NCI-H187 treated with DMSO at 0.1 percent for 48 hours (cell line): ENCODE results near the gene CAMKMT.

Experiments
- DNase-seq: peaks from one replicate; lab custom pipeline; 2025; lab: John Stamatoyannopoulos, UW

CAMKMT gene

DNA sequence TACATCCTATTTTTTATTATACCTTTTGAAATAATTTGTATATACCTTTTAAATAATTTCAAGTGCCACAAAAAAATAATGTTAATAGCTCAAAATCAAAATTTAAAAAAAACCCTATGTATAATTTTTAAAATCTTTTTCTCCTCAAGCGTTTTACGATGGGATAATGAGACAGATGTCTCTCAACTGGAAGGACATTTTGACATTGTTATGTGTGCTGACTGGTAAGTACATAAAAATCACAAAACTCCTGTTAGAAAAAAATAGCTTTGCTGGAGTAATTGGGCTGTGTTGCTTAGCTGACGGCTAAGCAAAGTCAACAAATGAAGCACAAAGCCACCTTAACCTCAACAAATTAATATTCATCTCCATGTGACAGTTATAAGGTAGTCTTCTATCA, 381.7 kb downstream of the CAMKMT start:
- no peak for DNase-seq

DNA sequence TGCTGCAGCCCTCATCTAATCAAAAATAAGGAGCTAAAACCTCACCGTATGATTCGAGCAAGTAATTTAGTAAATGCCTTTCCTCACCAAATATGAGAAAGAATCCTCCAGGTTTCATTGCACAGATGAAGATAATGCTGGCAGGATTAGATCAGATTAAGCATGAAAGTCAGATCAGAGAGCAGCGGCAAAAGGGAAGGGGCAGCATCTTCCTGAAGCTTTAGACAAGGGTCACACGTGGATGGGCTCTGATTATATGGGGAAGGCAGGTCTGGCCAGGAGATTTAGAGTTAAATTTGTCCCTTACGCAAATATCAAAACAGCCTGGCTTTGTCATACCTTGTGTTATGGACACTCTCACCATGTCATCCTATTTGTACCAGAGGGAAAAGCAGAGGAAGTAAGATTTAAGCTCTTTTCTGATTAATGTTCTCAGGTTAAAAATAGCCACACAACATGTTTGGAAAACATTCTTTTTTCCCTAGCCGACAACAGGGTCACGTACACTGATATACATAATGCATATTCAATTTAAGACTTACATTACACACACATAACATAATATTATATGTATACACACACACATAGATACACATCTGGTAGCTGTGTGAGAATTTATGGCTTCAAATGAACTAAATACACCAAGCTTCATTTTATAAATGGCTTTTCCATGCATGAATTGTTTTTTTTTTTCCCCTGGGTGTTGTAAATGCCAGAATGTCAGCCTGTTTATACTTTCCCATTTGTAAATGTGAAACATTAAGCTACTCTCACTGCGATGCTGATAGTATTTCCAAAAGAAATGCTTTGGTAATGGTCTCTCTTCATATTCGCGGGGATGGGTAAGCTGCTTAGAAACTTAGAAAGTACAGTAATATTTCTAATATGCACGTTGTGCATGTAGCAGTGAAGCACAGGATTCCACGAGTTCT, 383.5 kb downstream of the CAMKMT start:
- no peak for DNase-seq

DNA sequence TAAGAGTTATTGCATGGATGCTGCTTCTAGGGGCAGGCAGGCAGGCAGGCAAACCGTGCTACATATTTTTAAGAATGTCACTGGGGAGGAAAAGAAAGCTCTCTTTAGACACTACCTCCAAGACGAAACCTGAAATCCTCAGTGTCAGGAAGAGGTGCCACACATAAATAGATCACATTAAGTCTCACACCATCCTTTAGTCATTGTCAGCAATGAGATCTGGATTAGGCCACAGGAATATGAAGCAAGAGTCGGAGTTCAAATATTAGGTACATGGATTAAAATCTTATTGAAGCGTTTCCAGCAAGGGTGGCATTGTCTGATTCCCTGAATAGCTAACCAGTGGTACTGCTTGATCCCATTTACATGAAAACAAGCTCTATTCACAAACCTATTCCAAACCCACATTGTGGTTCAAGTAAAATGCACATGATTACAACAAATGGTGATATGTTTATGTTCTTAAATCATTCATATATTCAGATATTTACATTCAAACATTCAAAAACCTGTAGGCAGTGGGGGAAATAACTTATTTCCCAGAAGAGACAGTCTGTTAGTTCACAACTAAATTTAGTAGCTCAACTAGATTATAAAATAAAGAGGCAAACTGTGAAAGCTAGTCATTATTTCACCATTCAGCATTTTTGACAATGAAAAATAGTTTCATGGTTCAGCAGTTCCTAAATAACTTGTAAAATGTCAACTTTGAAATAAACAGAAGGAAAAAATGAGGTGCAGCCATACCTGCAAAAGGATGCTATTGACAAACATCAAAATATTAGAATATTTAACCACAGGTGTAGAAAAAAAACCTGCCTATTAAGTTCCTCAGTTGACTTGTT, 384.4 kb downstream of the CAMKMT start:
- no peak for DNase-seq

DNA sequence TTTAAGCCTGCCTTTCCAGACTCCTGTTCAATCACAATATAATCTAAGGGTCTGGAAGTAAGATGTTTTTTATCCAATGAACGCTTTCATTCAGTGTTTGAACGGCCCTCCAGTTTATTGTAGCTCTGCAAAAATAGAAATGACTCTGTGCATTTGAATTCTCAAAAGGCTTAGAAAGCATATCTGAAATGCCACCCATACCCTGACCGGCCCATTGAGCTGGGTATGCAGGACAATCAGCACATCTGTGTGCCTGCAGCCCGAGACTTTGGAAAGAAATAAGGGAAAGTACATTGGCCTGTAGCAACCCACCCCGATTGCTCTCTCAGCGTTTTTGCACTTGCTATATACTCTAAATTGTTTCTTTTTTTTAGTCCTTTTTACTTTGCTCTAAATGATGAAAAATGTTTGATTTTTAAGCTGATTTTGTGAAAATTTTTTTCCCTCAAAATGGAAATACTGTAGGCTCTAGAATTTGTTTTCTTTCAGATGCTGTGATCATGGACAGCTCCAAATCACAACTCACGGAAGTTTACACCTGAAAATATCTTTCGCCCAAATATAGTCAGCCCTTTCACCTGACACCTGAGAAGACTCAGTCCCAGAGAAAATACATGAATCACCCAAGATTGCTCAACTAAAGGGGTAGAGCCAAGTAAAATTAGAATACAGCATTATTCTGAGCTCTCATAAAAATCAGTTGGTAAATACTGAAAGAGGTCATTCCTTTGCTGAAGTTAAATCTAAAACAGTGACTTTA, 385.3 kb downstream of the CAMKMT start:
- DNase-seq = no peak

DNA sequence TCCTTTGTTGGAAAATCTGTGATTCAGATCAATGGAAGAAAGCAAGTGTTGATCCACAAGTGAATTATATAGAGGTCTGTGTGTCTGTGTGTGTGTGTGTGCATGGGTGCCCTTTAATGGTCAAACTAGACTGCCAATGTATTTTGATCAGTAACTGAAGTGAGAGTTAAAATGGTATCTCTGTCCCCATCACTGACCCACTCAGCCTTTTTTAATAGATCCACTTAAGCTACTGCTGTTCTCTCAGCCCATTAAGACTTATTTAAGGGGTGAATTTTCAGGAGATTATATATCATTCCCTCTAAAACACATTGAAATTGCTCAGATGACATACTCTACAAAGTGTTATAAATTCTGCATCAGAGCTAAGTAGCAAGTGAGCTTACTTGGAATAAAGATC, 386.0 kb downstream of the CAMKMT start:
- DNase-seq = no peak

DNA sequence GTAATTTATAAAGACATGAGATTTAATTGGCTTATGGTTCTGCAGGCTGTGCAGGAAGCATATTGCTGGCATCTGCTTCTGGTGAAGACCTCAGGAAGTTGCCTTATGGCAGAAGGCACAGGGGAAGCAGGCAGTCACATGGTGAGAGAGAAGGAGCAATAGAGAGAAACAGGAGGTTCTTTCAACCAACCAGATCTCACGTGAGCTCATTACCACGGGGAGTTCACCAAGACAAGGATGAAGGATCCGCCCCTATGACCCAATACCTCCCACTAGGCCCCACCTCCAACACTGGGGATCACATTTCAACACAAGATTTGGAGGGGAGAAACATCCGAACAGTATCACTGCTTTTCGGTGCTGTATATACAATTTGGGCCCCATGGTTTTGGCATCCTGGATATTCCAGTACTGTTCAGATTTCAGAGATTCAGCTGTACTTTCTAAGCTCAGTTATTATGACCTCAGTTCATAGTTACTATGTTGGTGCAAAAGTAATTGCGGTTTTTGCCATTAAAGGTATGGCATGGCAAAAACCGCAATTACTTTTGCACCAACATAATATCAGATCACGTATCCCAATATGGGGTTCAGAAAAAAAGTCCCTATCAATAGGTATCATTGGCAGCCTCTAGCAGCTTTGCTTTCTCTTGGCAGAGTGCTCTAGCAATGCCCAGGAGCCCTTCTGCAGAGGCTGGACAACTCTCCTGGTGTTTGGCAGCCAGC, 390.2 kb downstream of the CAMKMT start:
- no peak for DNase-seq

DNA sequence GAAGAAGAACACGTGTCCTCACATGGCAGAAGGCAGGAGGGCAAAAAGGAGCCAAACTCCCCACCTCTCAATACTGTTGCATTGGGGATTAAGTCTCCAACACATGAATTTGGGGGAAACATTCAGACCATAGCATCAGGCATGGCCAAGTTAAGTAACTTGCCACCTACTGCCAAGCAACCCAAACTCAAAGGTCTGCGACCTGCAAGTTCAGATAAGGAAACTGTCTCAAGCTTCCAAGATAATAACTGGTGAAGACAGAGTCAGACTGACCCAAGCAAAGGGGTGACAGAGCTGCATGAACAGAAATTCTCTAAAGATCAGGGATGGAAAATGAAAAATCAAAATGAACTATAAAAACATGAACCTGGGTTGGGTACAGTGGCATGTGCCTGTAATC, 391.0 kb downstream of the CAMKMT start:
- no peak for DNase-seq

DNA sequence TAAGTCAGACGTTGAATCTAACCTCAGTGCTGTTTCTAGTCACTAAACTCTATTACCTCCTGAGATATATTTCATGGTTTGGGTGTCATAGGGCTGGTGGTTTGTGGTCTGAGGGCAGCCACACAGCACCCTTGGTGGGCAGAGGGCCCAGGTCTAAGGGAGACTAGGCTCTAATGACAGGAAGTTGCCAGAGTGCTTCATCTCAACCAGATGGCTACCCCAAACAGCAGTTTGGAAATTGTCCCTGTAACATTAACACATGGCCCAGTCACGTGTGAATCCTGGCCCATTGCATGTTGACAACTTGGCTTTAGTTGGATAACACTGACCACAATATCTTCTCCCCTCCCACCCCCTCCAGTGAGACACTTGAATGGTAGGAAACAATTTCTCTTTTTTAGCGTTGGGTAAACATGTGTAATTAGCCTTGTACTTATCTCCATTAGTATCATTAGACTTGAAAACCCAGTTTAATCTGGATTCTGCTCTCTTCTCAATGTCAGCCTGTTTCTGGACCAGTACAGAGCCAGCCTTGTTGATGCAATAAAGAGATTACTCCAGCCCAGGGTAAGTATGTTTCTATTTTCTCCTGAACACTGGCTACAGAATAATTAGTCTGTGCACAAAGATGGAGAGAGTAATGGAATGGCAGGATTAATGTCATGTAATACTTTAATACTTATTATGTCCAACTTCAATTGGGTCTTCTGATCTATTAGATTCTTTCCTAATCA, 392.0 kb downstream of the CAMKMT start:
- no peak for DNase-seq

DNA sequence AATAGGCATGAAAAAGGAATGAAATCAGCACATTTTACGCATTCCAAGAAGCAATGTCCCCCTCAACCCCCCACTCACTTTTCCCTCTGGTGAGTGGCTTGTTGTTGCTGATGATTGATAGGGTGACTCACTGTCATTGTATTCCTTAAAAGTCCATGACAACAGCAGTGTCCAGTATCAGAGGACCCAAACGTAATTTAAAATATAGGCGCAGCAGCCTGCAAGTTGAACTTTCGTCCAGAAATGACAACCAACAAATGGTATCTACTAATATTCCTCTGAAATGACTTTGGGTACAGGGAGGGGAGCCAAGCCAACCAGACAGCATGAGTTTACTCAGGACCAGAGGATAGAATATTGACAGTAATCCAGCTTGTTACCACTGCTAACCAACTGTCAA, 396.8 kb downstream of the CAMKMT start:
- no peak for DNase-seq

DNA sequence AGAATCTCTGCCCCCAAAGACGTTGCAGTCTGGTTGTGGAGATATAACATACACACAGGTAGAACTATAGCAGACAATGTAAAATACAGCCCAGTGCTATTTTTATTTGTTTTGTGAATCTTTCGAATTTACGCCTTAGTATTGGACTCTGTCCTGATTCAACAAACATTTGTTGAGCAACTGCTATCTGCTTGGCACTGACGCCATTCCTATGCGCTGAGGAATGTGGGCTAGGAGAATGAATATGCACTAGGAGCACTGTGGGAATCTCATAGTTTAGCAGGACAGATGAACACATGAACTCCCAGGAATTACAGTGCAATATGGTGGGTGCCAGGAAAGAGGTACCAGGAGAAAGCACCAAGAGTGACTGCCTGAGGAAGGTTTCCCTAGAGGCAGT, 398.1 kb downstream of the CAMKMT start:
- no peak for DNase-seq

DNA sequence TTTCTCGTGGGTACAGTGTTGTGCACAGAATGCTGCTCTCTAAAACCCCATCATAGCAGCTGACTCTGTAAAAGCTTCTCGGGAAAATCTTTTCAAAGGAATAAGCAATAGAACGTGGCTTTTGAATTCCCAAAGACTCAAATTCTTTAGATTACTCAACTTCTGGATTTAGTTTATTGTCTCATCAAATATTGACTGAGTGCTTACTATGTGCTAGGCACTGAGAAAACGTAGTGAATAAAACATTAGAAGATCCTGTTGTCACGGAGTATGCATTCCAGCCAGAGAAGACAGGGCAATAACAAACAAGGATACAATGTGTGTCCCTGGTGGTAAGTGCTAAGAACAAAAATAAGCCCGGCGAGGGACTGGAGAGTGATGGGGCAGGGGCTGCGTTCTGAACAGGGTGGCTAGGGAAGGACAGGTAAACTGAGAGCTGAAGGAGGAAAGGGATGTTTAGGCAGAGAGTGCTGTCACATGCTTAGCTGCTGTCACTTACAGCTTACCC, 401.6 kb downstream of the CAMKMT start:
- no peak for DNase-seq

DNA sequence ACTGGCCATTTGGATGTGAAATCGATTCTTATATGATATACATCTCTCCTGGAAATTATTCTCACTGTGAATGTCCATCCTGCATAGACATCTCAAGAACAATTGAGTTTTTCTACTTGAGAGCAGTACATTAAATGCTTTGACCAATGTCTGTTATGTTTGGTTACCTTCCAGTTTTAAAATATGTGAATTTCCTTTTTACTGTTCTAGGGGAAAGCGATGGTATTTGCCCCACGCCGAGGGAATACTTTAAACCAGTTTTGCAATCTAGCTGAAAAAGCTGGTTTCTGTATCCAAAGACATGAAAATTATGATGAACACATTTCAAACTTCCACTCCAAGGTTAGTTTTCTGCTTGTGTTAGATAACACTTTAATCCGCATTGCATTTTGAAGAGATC, 404.5 kb downstream of the CAMKMT start:
- DNase-seq = no peak

DNA sequence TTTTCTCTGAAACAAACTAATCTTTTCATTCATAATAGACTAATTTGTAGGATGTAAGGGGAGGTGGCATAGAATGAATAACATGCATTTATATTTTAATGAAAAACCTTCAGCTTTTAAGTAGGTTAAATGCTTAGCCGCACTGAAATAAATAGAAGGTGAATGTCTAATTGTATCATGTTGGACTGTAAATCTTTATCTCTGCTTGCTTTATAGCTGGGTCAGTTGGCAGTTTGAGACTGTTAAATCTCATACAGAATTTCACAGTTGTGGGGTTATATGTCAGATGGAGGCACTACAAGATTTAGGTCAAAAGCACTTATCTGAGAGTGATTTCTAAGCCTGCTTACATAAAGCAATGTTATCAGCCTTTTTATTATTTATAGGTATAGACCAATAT, 405.0 kb downstream of the CAMKMT start:
- no peak for DNase-seq

DNA sequence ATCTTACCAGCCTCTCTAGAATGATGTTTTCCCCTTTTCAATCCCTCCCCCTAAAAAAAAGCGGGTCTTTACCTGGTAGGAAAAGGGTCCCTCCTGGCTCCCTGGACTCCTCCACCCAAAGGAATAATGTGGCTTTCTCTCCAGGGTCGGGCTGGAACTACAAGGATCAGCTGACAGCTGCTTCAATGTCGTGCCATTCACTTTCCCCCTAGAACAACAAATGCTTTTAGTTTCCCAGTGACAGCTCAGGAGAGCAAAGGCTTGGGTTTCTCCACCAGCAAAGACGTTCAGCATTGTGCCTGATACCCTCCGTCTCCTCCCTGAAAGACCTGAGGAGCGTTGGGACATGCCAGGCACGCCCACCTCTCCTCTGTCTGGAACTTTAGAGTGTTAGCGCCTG, 405.9 kb downstream of the CAMKMT start:
- DNase-seq = no peak

DNA sequence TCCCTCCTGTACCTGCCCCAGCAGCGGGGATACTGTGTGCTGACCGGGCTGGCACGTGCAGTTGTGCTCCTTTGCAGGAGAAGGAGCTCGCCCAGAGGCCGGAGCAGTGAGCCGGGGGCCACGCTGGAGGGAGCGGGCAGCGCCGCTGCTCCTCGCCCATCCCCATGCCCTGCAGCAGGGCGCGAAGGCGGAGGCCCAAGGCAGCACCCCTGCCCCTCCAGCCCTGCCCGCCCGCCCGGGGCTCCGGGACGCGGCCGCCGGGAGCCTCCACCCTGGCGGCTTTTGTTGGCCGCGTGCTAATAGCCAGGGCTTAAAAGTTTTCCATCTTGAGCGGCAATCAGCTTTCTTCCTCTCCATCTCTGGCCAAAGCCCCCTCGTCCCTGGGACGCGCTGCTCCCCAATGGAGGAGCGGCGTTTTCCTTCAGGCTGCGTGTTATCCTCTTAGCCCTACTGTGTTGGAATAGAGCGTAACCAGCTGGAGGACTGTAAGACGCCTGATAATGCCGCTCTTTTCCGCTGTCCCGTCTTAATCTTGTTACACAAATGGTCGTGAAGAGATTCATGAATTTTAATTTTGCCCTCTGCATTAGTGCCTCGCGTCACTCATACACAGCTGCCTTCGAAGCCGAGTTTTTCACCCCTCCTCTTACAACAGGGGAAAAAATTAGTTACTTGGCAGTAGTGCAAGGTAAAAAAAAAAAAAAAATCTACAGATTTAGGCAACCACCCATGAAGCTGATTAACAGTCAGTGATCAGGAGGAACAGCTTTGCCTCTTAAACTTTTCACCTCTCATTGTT, 406.9 kb downstream of the CAMKMT start:
- DNase-seq = no peak

DNA sequence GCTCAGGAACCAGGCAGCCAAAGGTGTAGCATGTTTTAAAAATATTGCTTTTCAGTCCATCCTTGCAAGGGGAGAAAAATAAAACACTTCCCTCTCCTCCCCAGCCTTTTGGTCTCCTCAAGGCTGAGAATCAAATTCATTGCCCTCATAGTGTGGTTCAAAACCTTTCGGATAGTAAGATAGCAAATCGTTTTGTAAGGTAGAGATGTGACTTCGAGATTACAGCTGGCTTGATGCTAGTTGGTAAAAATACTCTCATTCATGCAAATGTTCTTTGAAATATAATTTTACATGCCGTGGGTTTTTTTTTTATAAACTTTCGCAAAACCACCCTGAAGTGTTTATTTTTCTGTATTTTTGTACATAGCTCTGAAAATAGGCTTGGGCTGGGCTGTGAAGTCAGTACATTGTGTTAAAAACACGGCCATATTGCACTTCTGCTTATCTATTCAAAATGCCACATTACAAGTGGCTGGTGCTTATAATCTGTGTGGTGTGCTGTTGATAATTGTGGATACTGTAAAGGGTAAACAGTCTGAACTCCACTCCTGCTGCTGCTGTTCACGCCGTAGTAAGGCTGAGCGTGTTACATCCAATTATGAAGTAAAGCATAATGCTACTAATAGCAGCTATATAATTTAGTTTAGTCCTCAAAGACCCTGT, 407.7 kb downstream of the CAMKMT start:
- DNase-seq = no peak

DNA sequence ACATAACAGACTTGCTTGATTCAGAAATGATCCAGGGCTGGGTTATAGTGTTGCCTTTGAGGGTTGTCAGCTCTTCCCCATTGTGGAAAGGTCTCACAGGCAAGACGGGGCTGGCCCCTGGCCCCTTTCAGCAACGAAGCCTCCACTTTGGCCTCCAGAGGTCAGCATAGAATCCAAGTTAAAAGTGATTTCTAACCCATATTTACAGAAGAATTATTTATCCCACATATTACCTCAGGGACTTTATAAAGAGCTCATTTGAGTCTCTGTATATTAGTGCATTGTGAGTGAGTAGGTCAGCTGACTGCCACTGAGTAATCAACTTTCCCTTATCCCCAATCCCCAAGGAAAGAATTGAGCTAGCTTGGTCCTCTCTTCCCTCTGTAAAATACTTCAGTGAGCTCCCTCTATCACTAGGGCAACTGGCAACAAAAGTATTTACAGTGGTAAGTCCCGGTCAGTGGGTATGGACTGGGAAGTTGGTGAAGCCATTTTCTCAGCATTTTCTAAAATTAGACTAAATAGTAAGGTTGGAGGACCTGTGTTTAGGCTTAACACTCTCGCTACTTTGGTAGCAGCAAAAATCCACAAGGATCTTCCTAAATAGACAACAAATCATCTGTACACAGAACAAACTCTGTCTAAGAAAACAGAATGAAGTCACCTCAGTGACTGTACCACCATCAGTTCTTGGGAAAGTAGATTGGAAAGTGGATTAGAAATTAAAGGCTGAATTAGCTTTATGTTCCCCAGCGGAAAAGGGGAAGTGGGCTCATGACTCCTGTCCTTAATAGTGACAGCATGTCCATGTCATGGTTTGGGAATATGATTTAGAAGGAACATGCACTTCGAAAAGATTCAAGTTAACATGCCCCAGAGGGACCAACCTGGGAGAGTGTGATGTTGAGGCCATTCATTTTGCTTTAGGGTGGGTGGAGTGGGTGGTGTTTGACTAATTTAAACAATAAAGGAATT, 408.8 kb downstream of the CAMKMT start:
- no peak for DNase-seq

DNA sequence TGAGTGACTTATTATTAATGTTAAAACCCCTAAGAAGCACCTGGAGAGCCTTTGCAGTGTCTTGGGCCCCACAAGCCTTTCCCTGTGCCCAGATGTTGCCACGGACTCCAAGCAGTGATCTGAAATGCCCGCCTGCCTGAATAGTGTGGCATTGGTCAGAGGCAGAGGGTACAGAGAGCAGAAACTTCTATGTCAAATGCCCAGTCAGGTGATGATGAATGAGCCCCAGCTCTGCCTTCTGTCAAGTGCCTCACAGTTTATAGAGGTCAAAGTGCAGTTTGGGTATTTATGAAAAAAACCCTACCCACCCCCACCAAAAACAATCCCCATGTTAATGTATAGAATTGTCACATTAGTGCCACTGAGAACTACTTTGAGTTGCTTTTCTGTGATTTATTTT, 409.8 kb downstream of the CAMKMT start:
- no peak for DNase-seq
